ENCODE results near the gene B3GNT7.

The B3GNT7 gene

DNA sequence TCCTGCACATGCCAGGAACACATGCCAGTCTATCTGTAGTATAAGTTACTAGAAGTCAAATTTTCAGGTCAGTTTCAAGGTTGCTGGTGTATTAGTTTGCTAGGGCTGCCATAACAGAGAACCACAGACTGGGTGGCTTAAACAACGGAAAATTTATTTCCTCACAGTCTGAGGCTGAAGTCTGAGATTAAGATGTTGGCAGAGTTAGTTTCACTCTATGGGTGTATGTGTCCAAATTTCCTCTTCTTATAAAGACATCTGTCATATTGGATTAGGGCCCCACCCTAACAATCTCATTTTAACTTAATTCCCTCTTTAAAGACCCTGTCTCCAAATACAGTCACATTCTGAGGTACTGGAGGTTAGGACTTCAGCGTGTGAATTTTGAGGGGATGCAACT lies 26.5 kb downstream of the B3GNT7 start:
- no peak overlapping the region for H3K4me3 ChIP-seq (ENCODE audit: low read depth, low read length)
- DNase-seq (ENCODE audit: low read depth) = no peak
- TF ChIP-seq, protein P1, sequence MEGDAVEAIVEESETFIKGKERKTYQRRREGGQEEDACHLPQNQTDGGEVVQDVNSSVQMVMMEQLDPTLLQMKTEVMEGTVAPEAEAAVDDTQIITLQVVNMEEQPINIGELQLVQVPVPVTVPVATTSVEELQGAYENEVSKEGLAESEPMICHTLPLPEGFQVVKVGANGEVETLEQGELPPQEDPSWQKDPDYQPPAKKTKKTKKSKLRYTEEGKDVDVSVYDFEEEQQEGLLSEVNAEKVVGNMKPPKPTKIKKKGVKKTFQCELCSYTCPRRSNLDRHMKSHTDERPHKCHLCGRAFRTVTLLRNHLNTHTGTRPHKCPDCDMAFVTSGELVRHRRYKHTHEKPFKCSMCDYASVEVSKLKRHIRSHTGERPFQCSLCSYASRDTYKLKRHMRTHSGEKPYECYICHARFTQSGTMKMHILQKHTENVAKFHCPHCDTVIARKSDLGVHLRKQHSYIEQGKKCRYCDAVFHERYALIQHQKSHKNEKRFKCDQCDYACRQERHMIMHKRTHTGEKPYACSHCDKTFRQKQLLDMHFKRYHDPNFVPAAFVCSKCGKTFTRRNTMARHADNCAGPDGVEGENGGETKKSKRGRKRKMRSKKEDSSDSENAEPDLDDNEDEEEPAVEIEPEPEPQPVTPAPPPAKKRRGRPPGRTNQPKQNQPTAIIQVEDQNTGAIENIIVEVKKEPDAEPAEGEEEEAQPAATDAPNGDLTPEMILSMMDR (IDR thresholded peaks at IDR 0.05; ENCODE audit: low read depth, low read length, missing control alignments) = no peak

DNA sequence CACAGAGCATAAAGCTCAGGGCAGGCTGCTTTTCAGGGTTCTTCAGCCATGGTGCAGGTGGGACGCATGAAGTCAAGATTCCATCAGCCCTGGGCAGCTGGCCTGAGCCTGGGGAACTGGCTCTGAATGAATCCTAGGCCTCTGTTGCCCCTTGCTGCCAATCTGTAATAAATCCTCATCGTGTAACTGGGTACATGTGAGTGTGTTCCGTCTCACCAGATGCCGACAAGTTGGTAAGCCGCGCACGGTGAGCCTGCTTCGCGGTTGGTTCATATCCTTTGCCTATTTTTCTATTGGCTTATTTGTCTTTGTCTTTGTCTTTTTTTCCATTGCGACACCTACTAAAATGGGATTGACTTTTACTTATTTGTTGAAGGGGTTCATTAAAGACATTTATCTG lies 27.7 kb downstream of the B3GNT7 start:
- no peak overlapping the region for H3K4me3 ChIP-seq (ENCODE audit: low read depth, low read length)
- no peak for DNase-seq (ENCODE audit: low read depth)
- TF ChIP-seq, protein P1 (IDR thresholded peaks at IDR 0.05; ENCODE audit: low read depth, low read length, missing control alignments) = no peak

DNA sequence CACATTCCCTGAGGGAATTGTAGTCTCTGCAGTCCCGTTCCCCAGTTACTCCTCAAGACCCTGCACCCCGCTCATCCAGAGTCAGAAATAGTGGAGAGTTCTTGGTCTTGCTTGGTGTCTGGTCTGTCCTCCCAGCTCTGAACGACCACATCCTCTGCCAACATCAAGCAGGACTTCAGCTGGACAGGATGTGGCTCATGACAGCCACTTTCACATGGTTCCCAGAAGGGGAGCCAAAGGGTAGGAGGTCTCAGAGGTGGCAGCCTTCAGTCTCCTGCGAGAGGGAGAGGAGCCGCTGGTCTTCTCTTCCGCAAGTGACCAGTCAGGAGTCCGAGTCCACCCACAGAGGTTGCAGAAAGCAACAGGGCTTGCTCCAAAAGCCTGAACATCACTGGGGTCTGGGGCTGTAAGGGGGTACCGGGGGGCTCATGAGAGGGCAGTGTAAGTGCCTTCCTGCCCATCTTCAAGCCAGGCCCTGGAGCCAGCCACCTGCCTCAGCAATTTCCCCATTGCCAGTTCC lies 29.8 kb downstream of the B3GNT7 start:
- no peak for DNase-seq (ENCODE audit: low read depth)
- TF ChIP-seq, protein P1 (IDR thresholded peaks at IDR 0.05; ENCODE audit: low read depth, low read length, missing control alignments) = no peak
- H3K4me3 ChIP-seq (ENCODE audit: low read depth, low read length) = no peak overlapping the region

DNA sequence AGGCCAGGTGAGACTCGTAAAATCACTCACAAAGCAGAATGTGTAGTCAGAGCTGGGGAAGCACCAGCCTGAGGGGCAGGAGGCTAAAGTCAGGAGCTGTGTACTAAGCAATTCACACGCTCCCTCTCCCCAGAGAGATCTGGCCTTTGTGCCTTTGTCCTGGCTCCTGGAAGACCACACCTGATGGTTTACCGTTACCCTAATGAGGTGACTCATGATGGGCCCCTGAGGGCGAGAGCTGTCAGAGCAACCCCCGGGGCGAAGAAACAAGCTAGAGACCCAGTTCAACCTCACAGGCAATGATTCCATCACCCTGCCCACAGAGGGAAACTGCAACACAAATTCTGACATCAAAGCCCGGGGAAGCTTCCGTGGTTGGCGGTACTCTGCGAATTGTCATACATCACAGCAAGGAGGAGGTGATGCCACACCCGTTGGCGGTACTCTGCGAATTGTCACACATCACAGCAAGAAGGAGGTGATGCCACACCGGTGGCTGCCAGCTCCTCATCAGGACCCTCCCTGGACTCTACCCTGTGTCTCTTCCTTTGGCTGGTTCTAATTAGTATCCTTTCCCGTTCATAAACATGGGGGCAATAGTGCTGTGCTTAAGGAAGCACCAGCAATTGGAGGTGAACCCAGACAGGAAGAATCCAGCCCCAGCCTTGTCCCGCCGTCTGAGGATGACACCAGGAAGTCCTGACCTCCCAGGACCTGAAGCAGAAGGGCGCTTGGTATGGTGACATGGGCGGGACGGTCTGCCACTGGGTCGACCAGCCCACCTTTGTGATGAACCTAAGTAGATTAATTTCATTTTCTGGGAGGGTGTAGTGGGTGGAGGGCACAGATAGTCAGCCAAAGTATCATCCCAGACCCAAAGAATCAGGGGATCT lies 30.5 kb downstream of the B3GNT7 start:
- H3K4me3 ChIP-seq (ENCODE audit: low read depth, low read length) = no peak overlapping the region
- TF ChIP-seq, protein P1 (IDR thresholded peaks at IDR 0.05; ENCODE audit: low read depth, low read length, missing control alignments) = no peak
- DNase-seq (ENCODE audit: low read depth) = no peak

DNA sequence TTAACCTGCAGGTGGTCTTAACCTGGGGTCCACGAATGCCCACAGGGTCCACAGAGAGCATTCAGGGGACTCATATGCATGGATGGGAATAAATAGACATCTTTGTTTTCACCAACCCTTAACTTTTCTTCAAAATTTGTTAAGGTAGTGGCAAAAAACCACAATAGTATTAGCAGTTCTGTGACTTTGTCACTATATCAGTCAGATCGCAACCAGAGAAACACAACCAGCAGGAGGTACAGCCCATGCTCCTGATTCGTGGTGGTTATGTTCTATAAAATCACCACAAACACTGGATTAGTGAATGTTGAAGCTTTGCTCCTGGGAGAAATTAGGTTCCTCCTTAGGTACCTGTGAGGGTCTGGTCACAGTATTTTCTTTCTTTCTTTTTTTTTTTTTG lies 31.6 kb downstream of the B3GNT7 start:
- TF ChIP-seq, protein P1 (IDR thresholded peaks at IDR 0.05; ENCODE audit: low read depth, low read length, missing control alignments) = no peak
- no peak overlapping the region for H3K4me3 ChIP-seq (ENCODE audit: low read depth, low read length)
- no peak for DNase-seq (ENCODE audit: low read depth)

DNA sequence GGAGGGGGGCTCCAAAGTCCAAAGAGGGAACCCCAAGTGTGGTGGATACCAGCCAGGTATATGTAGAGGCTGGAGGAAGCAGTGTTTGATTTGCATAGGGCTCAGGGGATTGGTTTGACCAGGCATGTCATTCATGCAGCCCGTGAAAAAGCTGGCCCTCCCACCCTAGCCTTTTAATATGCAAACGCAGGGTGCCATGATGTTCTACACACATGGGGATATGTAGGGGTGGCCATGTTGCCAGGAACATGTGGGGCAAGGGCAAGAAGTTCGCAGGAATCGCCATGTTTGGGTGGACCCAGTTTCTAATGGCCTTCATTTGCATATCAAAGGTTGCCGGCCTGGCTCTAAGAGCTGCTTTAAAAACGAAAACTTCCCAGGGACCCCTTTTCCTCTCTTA lies 33.6 kb downstream of the B3GNT7 start:
- DNase-seq (ENCODE audit: low read depth) = no peak

More for the DNA sequence above, 33.6 kb downstream of the B3GNT7 start:
- TF ChIP-seq, protein P1 (IDR thresholded peaks at IDR 0.05; ENCODE audit: low read depth, low read length, missing control alignments) = no peak
- no peak overlapping the region for H3K4me3 ChIP-seq (ENCODE audit: low read depth, low read length)

Measured in GM12864 (cell line).